ENCODE results near the gene EYS. TPM values are rescaled to one million over a fixed set of nuclear protein-coding genes. Genes with fewer than 3 reads are reported as not detected.
A peak's percentile ranks its signal among the peaks of the same experiment; 100 is the strongest.

EYS gene
- total and polyA plus RNA-seq, 4 donors = 0.08 to 0.63 (median 0.36) TPM

DNA sequence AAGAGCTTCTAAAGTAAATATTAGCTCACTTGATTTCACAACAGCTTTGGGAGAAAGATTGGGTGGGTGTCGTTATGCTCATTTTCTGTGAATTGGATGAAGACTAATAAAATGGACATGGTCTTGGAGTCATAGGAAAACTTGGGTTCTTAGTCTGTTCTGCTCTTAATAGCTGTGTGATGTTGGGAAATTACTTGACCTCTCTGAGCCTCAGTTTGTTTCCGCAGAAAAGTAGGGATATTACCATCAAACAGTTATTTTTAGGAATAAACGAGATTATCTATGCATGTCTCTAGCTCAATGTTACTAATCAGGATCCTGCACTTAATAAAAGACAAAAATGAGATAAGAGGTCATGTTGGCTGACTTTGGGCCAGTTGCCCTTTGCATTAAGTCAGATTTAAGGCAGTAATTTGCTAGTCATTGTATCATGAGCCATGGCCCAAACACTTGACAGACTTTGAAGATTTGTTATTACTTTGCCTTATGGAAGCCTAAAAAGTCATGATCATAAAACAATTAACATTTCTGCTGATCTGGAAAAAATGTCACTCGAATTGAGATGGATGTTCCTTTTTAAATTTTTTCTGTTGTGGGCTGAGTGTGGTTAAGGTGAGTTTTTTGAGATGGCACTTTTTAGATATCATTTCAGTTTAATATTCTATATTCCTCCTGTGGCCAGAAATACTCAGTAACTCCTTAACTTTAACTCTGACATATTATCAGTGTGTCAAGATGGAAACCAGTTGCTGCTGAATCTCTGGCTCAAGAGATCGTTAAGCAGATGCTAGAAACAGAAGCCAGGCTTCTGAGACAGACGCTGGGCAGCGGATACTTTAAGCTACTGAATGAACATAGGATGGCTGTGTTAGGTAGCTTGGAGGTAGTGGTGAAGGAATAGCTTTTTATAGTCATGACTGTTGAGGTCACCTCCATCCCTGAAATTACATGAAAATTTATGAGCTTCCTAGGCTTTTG is 1779.8 kb downstream of the EYS start:
- no peak for TF ChIP-seq FOXA1 (IDR thresholded peaks at IDR 0.05)
- TF ChIP-seq FOXA2 (IDR thresholded peaks at IDR 0.05) = no peak
- TF ChIP-seq, protein P1, sequence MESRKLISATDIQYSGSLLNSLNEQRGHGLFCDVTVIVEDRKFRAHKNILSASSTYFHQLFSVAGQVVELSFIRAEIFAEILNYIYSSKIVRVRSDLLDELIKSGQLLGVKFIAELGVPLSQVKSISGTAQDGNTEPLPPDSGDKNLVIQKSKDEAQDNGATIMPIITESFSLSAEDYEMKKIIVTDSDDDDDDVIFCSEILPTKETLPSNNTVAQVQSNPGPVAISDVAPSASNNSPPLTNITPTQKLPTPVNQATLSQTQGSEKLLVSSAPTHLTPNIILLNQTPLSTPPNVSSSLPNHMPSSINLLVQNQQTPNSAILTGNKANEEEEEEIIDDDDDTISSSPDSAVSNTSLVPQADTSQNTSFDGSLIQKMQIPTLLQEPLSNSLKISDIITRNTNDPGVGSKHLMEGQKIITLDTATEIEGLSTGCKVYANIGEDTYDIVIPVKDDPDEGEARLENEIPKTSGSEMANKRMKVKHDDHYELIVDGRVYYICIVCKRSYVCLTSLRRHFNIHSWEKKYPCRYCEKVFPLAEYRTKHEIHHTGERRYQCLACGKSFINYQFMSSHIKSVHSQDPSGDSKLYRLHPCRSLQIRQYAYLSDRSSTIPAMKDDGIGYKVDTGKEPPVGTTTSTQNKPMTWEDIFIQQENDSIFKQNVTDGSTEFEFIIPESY (IDR thresholded peaks at IDR 0.05) = no peak
- no peak for TF ChIP-seq RXRA (IDR thresholded peaks at IDR 0.05)
- TF ChIP-seq, protein P2, sequence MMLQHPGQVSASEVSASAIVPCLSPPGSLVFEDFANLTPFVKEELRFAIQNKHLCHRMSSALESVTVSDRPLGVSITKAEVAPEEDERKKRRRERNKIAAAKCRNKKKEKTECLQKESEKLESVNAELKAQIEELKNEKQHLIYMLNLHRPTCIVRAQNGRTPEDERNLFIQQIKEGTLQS (IDR thresholded peaks at IDR 0.05) = no peak
- TF ChIP-seq, protein P3, sequence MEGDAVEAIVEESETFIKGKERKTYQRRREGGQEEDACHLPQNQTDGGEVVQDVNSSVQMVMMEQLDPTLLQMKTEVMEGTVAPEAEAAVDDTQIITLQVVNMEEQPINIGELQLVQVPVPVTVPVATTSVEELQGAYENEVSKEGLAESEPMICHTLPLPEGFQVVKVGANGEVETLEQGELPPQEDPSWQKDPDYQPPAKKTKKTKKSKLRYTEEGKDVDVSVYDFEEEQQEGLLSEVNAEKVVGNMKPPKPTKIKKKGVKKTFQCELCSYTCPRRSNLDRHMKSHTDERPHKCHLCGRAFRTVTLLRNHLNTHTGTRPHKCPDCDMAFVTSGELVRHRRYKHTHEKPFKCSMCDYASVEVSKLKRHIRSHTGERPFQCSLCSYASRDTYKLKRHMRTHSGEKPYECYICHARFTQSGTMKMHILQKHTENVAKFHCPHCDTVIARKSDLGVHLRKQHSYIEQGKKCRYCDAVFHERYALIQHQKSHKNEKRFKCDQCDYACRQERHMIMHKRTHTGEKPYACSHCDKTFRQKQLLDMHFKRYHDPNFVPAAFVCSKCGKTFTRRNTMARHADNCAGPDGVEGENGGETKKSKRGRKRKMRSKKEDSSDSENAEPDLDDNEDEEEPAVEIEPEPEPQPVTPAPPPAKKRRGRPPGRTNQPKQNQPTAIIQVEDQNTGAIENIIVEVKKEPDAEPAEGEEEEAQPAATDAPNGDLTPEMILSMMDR (IDR thresholded peaks at IDR 0.05; ENCODE audit: low read depth, low read length, missing input control) = no peak
- no peak for TF ChIP-seq JUND (IDR thresholded peaks at IDR 0.05)
- TF ChIP-seq TAF1 (conservative IDR thresholded peaks at IDR 0.05) = no peak
- no peak for TF ChIP-seq YY1 (IDR thresholded peaks at IDR 0.05)
- TF ChIP-seq NR2F2 (IDR thresholded peaks at IDR 0.05) = no peak
- TF ChIP-seq HNF4G (IDR thresholded peaks at IDR 0.05) = no peak
- TF ChIP-seq HNF4A (conservative IDR thresholded peaks at IDR 0.05) = no peak
- Histone ChIP-seq H3K27me3 (ENCODE audit: control insufficient read depth in 4 of 4, insufficient read depth in 4 of 4, low read length in 3 of 4) (no peaks in the 10 kb centered on the region), H3K9me3 (ENCODE audit: control insufficient read depth in 4 of 4, low read length in 3 of 4) (no peaks in the 10 kb centered on the region), H3K4me1 (ENCODE audit: control insufficient read depth in 4 of 4, insufficient read depth in 4 of 4, low read length in 3 of 4) (peaks cover 1 to 23% (median 15%) of the 10 kb centered on the region in 4 donors), H3K9ac (ENCODE audit: low read depth in 1 of 2, low read length in 2 of 2) (no peak overlapping the region), H3K4me3 (ENCODE audit: low read depth in 1 of 3, low read length in 3 of 3) (no peak overlapping the region), H3K36me3 (ENCODE audit: control insufficient read depth in 4 of 4, insufficient read depth in 3 of 4, low read depth in 1 of 4, low read length in 3 of 4) (no peaks in the 10 kb centered on the region), H3K27ac (ENCODE audit: low read depth in 1 of 2, low read length in 2 of 2) (no peak overlapping the region)
- WGBS = 65% methylated on average over 7 of the region's 7 CpGs
- no peak for DNase-seq (ENCODE audit: low spot score)

DNA sequence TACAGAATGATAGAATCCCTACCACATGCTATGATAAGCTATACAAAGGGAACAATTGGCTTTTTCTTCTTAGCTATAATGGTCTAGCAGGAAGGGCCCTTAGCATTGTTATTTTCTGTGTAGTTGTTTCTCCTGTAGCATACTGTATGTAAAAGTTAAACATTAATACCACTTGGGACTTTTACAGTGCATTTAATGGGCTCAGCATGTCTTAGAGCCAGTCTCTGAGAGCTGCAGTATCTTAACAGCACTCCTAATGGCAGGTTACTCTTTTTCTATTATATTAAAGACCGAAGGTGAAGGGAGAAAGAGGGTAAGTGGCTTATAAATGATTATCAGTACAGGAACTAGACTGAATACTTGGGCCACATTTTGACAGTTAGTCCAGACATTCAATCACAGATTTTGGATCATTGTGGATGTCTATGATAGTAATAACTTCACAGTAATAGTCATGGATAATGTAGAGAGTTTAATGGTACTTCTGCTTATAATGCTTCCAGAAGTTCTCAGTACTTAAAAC is 1780.7 kb downstream of the EYS start:
- no peak for DNase-seq (ENCODE audit: low spot score)
- Histone ChIP-seq H3K27ac (ENCODE audit: low read depth in 1 of 2, low read length in 2 of 2) (no peak overlapping the region), H3K36me3 (ENCODE audit: control insufficient read depth in 4 of 4, insufficient read depth in 3 of 4, low read depth in 1 of 4, low read length in 3 of 4) (no peaks in the 10 kb centered on the region), H3K27me3 (ENCODE audit: control insufficient read depth in 4 of 4, insufficient read depth in 4 of 4, low read length in 3 of 4) (no peaks in the 10 kb centered on the region), H3K9ac (ENCODE audit: low read depth in 1 of 2, low read length in 2 of 2) (no peak overlapping the region), H3K4me1 (ENCODE audit: control insufficient read depth in 4 of 4, insufficient read depth in 4 of 4, low read length in 3 of 4) (peaks cover 1 to 21% (median 15%) of the 10 kb centered on the region in 4 donors), H3K9me3 (ENCODE audit: control insufficient read depth in 4 of 4, low read length in 3 of 4) (no peaks in the 10 kb centered on the region), H3K4me3 (ENCODE audit: low read depth in 1 of 3, low read length in 3 of 3) (no peak overlapping the region)
- WGBS = 77% methylated on average over 1 of the region's 1 CpG
- TF ChIP-seq JUND (IDR thresholded peaks at IDR 0.05) (no peak), RAD21 (IDR thresholded peaks at IDR 0.05) (no peak)
- TF ChIP-seq, protein P4, sequence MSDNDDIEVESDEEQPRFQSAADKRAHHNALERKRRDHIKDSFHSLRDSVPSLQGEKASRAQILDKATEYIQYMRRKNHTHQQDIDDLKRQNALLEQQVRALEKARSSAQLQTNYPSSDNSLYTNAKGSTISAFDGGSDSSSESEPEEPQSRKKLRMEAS (IDR thresholded peaks at IDR 0.05) = peak; percentile 4
